PC-3 (cell line): Measurements from ENCODE around the gene SFSWAP. TPM values are rescaled to one million over a fixed set of nuclear protein-coding genes. Genes with fewer than 3 reads are reported as not detected.

Experiments
- ATAC-seq: fragments of 200-7000 bp; cut with Tn5 transposase; 2 replicates; pipeline ENCODE4 v1.9.1; 2020; ENCODE audit warnings: mild to moderate bottlenecking, moderate library complexity
- BruUV-seq: library from RNA; stranded (reverse); fragments of 400-500 nt; replicated peaks from 2 replicates; lab custom pipeline; 2021; lab: Mats Ljungman, UMichigan
- CTCF ChIA-PET: fragments of 300-600 bp; sonication (Branson Sonifier 250); formaldehyde crosslinking; loops from one replicate; lab custom pipeline; 2022; ENCODE audit warnings: antibody characterized with exemption; lab: Charles Lee
- POLR2A ChIA-PET: fragments of 300-600 bp; sonication (Branson Sonifier 250); formaldehyde crosslinking; loops from one replicate; lab custom pipeline; 2022; ENCODE audit warnings: antibody characterized with exemption; ENCODE audit not compliant: unreplicated experiment; lab: Charles Lee
- DNase-seq: peaks from one replicate; pipeline ENCODE4 v3.0.0-alpha.2; 2015
- H2AFZ ChIP-seq: fragments of 300-600 bp; sonication (generic); 2 replicates; pipeline ENCODE4 v1.6.0; 2016; ENCODE audit warnings: antibody characterized with exemption, low read length
- H3F3A ChIP-seq: fragments of 300-600 bp; sonication (generic); one replicate; pipeline ENCODE4 v1.6.0; 2017; ENCODE audit warnings: antibody characterized with exemption, low read length, control low read depth, mild to moderate bottlenecking; ENCODE audit not compliant: unreplicated experiment
- H3K27ac ChIP-seq: fragments of 300-600 bp; sonication (generic); 2 replicates; pipeline ENCODE4 v1.5.1; 2016; ENCODE audit warnings: mild to moderate bottlenecking, low read length
- H3K27me3 ChIP-seq: fragments of 300-600 bp; sonication (generic); 2 replicates; pipeline ENCODE4 v1.6.1; 2016; ENCODE audit warnings: low read length, mixed read lengths
- H3K36me3 ChIP-seq: fragments of 300-600 bp; sonication (generic); 2 replicates; pipeline ENCODE4 v1.6.1; 2016; ENCODE audit warnings: low read depth, mixed run types, low read length, mixed read lengths
- H3K4me1 ChIP-seq: fragments of 300-600 bp; sonication (generic); 2 replicates; pipeline ENCODE4 v1.5.1; 2016; ENCODE audit warnings: low read length; ENCODE audit not compliant: insufficient read depth
- H3K4me2 ChIP-seq: fragments of 300-600 bp; sonication (generic); 2 replicates; pipeline ENCODE4 v1.6.0; 2016; ENCODE audit warnings: low read length
- H3K4me3 ChIP-seq: fragments of 300-600 bp; sonication (generic); 2 replicates; pipeline ENCODE4 v1.5.1; 2016; ENCODE audit warnings: mild to moderate bottlenecking, low read length, mixed read lengths
- H3K79me2 ChIP-seq: fragments of 300-600 bp; sonication (generic); 2 replicates; pipeline ENCODE4 v1.6.1; 2017; ENCODE audit warnings: low read length, mixed read lengths
- H3K9ac ChIP-seq: fragments of 300-600 bp; sonication (generic); 2 replicates; pipeline ENCODE4 v1.6.0; 2016; ENCODE audit warnings: mild to moderate bottlenecking, low read length
- H3K9me2 ChIP-seq: fragments of 300-600 bp; sonication (generic); replicated peaks from 2 replicates; pipeline ENCODE4 v1.6.1; 2016; ENCODE audit warnings: mixed run types, low read length, mixed read lengths
- H3K9me3 ChIP-seq: fragments of 300-600 bp; sonication (generic); 2 replicates; pipeline ENCODE4 v1.6.1; 2016; ENCODE audit warnings: low read length, mixed read lengths
- H4K20me1 ChIP-seq: fragments of 300-600 bp; sonication (generic); 2 replicates; pipeline ENCODE4 v1.6.1; 2016; ENCODE audit warnings: low read length, mixed read lengths
- EZH2 ChIP-seq: fragments of 300-600 bp; sonication (generic); IDR thresholded peaks from one replicate; pipeline ENCODE4 v1.6.1; 2017; ENCODE audit warnings: antibody characterized with exemption, mild to moderate bottlenecking, low read length; ENCODE audit not compliant: unreplicated experiment
- EZH2phosphoT487 ChIP-seq: fragments of 300-600 bp; sonication (generic); IDR thresholded peaks from 2 replicates; pipeline ENCODE4 v1.6.1; 2018; ENCODE audit warnings: mild to moderate bottlenecking, antibody characterized with exemption, low read length, borderline replicate concordance
- intact Hi-C: fragments of 100-400 bp; cut with micrococcal nuclease; formaldehyde crosslinking; loops from 2 replicates; pipeline ENCODE4 v1.9.0; 2023
- total RNA-seq: library from RNA; depleted of rRNA; stranded (reverse); fragments of >200 nt; gene quantifications from 2 replicates; pipeline ENCODE4 v1.2.3, GENCODE V29; 2014
- TF ChIP-seq, protein P1 (sequence below): fragments of 300-600 bp; sonication (generic); conservative IDR thresholded peaks from 2 replicates; pipeline ENCODE4 v1.5.1; 2017; ENCODE audit warnings: antibody characterized with exemption, low read depth, mild to moderate bottlenecking, low read length

Gene SFSWAP
- total RNA-seq, 1 experiment from 2014 or later = 57.5 TPM

DNA sequence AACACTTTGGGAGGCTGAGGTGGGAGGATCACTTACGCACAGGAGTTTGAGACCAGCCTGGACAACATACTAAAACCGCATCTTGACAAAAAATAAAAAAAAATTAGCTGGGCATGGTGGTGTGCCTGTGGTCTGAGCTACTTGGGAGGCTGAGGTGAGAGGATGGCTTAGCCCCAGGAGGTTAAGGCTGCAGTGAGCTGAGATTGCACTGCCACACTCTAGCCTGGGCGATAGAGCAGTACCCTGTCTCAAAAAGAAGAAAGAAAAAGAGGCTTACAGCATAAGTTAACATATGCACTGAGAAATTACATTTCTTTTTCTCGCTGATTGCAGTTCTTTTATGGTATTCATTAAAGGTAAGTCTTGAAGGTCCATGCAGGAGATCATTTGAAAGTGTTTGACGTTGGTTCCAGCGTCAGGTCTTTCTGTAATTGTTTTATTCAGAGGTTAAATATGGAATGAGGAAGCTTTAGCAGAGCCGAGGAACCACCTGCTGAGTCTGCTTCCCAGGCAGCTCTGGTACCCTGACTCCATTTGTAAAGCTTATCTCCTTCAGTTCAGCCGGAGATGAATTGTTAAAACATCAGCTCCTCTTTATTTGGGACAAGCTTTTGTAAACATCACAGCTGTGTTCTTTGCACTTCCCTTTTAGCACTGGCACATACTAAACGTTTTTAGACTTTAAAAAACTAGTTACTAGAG, 18.5 kb downstream of the SFSWAP start:
- no peaks in the 10 kb centered on the region for H3K9me2 ChIP-seq
- H3F3A ChIP-seq = no peaks in the 10 kb centered on the region
- no peak overlapping the region for H3K4me2 ChIP-seq
- H3K27ac ChIP-seq = no peak overlapping the region
- no peak for TF ChIP-seq EZH2
- TF ChIP-seq, protein P1, sequence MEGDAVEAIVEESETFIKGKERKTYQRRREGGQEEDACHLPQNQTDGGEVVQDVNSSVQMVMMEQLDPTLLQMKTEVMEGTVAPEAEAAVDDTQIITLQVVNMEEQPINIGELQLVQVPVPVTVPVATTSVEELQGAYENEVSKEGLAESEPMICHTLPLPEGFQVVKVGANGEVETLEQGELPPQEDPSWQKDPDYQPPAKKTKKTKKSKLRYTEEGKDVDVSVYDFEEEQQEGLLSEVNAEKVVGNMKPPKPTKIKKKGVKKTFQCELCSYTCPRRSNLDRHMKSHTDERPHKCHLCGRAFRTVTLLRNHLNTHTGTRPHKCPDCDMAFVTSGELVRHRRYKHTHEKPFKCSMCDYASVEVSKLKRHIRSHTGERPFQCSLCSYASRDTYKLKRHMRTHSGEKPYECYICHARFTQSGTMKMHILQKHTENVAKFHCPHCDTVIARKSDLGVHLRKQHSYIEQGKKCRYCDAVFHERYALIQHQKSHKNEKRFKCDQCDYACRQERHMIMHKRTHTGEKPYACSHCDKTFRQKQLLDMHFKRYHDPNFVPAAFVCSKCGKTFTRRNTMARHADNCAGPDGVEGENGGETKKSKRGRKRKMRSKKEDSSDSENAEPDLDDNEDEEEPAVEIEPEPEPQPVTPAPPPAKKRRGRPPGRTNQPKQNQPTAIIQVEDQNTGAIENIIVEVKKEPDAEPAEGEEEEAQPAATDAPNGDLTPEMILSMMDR = no peak
- TF ChIP-seq EZH2phosphoT487 = no peak
- no peak overlapping the region for H3K4me3 ChIP-seq
- 0 out of 2 replicates have a peak, but pooled peaks cover 7% of the 10 kb centered on the region for H3K79me2 ChIP-seq
- peaks cover 79% of the 10 kb centered on the region for H3K36me3 ChIP-seq
- CTCF ChIA-PET = no interaction called here
- no peaks in the 10 kb centered on the region for H4K20me1 ChIP-seq
- no peak for ATAC-seq
- no peaks in the 10 kb centered on the region for H3K9me3 ChIP-seq
- H3K27me3 ChIP-seq = no peaks in the 10 kb centered on the region
- intact Hi-C loops = no loop called here
- POLR2A ChIA-PET = interaction anchor here (0.5 kb wide), 1 partner anchor 70 kb away, joined by 3 read pairs; no protein-coding TSS in a partner anchor
- no peak overlapping the region for H3K9ac ChIP-seq
- H2AFZ ChIP-seq = no peak overlapping the region
- H3K4me1 ChIP-seq = no peaks in the 10 kb centered on the region
- BruUV-seq = no TSS peak
- no peak for DNase-seq

DNA sequence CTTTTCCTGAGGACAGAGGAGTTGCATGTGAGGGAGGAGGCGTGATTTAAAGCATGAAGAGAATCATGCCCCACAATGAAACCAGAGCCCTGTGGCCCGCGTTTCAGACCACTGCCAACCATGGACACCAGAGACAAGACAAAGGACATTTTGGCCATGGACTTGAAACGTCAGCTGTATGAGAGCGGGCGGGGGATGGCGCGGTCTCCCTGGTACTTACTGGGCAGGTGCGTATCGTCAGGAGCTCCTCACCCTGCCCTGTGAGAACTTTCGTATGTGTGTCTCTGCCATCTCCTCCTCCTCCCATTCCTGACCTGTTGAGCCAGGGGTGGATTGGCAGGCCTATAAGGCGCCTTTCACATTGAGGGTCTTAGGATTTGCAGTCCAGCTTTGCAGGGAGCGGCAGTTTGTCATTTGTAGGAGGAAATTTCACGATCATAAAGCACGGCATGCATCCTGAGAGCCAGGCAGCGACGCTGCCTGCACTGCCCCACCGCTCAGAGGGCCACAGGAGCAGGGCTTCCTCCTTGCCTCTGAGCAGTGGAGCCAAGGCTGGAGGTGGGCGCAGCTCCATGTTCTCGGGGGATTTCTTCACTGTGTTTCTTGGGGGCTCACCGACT, 22.2 kb downstream of the SFSWAP start:
- Histone ChIP-seq H3K4me1 (peaks cover 21% of the 10 kb centered on the region), H3K9me2 (no peaks in the 10 kb centered on the region), H4K20me1 (no peaks in the 10 kb centered on the region), H3K9me3 (no peaks in the 10 kb centered on the region), H3K4me3 (no peak overlapping the region), H3K9ac (no peak overlapping the region), H3F3A (peaks cover 9% of the 10 kb centered on the region), H3K27me3 (no peaks in the 10 kb centered on the region), H3K27ac (no peak overlapping the region), H2AFZ (no peak overlapping the region), H3K36me3 (peaks cover 64% of the 10 kb centered on the region), H3K79me2 (peaks cover 3% of the 10 kb centered on the region), H3K4me2 (no peak overlapping the region)
- no TSS peak for BruUV-seq
- intact Hi-C loops = no loop called here
- POLR2A ChIA-PET = no interaction called here
- CTCF ChIA-PET = no interaction called here
- DNase-seq = no peak
- no peak for ATAC-seq
- TF ChIP-seq EZH2 (no peak), EZH2phosphoT487 (no peak)
- TF ChIP-seq, protein P1 = no peak

DNA sequence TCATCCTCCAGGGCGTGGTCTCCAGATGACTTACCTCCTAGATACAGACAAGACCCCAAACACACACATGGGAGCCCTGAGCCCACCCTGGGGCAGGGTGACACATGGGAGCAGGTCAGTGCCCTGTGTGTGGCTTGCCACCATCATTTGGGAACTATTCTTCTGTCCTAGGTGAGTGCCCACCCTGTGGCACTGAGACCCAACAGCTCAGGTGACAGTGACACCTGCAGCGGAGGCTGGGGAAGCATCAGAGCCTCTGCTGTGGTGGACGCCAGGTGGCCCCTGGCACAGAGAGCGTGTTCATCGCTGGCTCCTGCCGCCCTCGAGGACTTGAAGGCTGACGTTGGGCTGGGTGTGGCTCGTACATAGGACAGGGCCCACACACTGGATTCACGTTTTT, 23.0 kb downstream of the SFSWAP start:
- intact Hi-C loops = no loop called here
- peaks cover 26% of the 10 kb centered on the region for H3K4me1 ChIP-seq
- H4K20me1 ChIP-seq = no peaks in the 10 kb centered on the region
- H3F3A ChIP-seq = peaks cover 9% of the 10 kb centered on the region
- no TSS peak for BruUV-seq
- no peak for DNase-seq
- no peak overlapping the region for H2AFZ ChIP-seq
- ATAC-seq = no peak
- H3K9ac ChIP-seq = no peak overlapping the region
- H3K36me3 ChIP-seq = peaks cover 62% of the 10 kb centered on the region
- no peak overlapping the region for H3K4me3 ChIP-seq
- ChIA-PET POLR2A (no interaction called here), CTCF (no interaction called here)
- no peaks in the 10 kb centered on the region for H3K27me3 ChIP-seq
- H3K9me2 ChIP-seq = no peaks in the 10 kb centered on the region
- TF ChIP-seq EZH2 = no peak
- TF ChIP-seq, protein P1 = no peak
- no peak for TF ChIP-seq EZH2phosphoT487
- peaks cover 7% of the 10 kb centered on the region for H3K79me2 ChIP-seq
- H3K4me2 ChIP-seq = no peak overlapping the region
- H3K9me3 ChIP-seq = no peaks in the 10 kb centered on the region
- no peak overlapping the region for H3K27ac ChIP-seq
